CD4-positive, alpha-beta T cell (primary cell): ENCODE results near the gene HDAC4. TPM values are rescaled to one million over a fixed set of nuclear protein-coding genes. Genes with fewer than 3 reads are reported as not detected.

Experiments
- ATAC-seq: fragments of 200-7000 bp; cut with Tn5 transposase; one replicate; pipeline ENCODE4 v1.10.0; 2022; ENCODE audit warnings: mild to moderate bottlenecking; ENCODE audit not compliant: poor library complexity
- CTCF ChIA-PET: fragments of 350-600 bp; sonication (Branson Sonifier 250); formaldehyde crosslinking; loops from one replicate; lab custom pipeline; 2021; ENCODE audit warnings: antibody characterized with exemption, inconsistent platforms; lab: Charles Lee
- POLR2A ChIA-PET: fragments of 350-600 bp; sonication (Branson Sonifier 250); formaldehyde crosslinking; loops from one replicate; lab custom pipeline; 2021; ENCODE audit warnings: antibody characterized with exemption, inconsistent platforms; lab: Charles Lee
- DNase-seq, 14 experiments: peaks; one replicate each; pipeline ENCODE4 v3.0.0-alpha.2; 2013 to 2020; ENCODE audit warnings: mixed read lengths in 2 of 14
- H3K27ac ChIP-seq, 2 donors: one replicate each; pipeline versions ENCODE4 v1.5.1 to v1.7.0; 2013; ENCODE audit warnings: low read length in 2 of 2, low read depth in 1 of 2, mild to moderate bottlenecking in 1 of 2
- H3K27me3 ChIP-seq, 2 experiments: 1 replicate in 1 of 2; 2 replicates in 1 of 2; pipeline versions ENCODE4 v1.6.1 to v1.7.0; 2013; ENCODE audit warnings: low read length in 2 of 2, control low read depth in 1 of 2, mild to moderate bottlenecking in 1 of 2, moderate library complexity in 1 of 2; ENCODE audit not compliant: insufficient read depth in 2 of 2, control insufficient read depth in 1 of 2
- H3K36me3 ChIP-seq: one replicate; pipeline ENCODE4 v1.6.1; 2013; ENCODE audit warnings: low read length, control low read depth; ENCODE audit not compliant: insufficient read depth
- H3K4me1 ChIP-seq: one replicate; pipeline ENCODE4 v1.6.1; 2013; ENCODE audit warnings: low read length, control low read depth; ENCODE audit not compliant: insufficient read depth
- H3K4me3 ChIP-seq: one replicate; pipeline ENCODE4 v1.5.1; 2013; ENCODE audit warnings: mild to moderate bottlenecking, low read length, moderate library complexity
- H3K9me3 ChIP-seq, 2 experiments: 1 replicate in 1 of 2; 2 replicates in 1 of 2; pipeline versions ENCODE4 v1.6.1 to v1.7.0; 2013; ENCODE audit warnings: low read length in 2 of 2, mild to moderate bottlenecking in 2 of 2, control low read depth in 1 of 2, moderate library complexity in 1 of 2; ENCODE audit not compliant: control insufficient read depth in 1 of 2, insufficient read depth in 1 of 2
- H3K27ac Mint-ChIP-seq: one replicate; pipeline ENCODE4 v1.8.0; 2020; ENCODE audit warnings: mixed read lengths
- H3K27me3 Mint-ChIP-seq: one replicate; pipeline ENCODE4 v1.8.0; 2021; ENCODE audit warnings: mixed read lengths
- H3K36me3 Mint-ChIP-seq: one replicate; pipeline ENCODE4 v1.8.0; 2021; ENCODE audit warnings: low read depth, mixed read lengths
- H3K4me1 Mint-ChIP-seq: one replicate; pipeline ENCODE4 v1.8.0; 2021; ENCODE audit warnings: low read depth, mixed read lengths
- H3K4me3 Mint-ChIP-seq: one replicate; pipeline ENCODE4 v1.8.0; 2020; ENCODE audit warnings: mild to moderate bottlenecking, mixed read lengths
- H3K9me3 Mint-ChIP-seq: one replicate; pipeline ENCODE4 v1.8.0; 2020; ENCODE audit warnings: mixed read lengths
- CTCF ChIP-seq: fragments of 200-600 bp; IDR thresholded peaks from one replicate; pipeline ENCODE4 v1.8.0; 2022; ENCODE audit warnings: antibody characterized with exemption, mild to moderate bottlenecking
- intact Hi-C, 2 experiments: fragments of 100-400 bp; cut with DNase I in 1 of 2; cut with micrococcal nuclease in 1 of 2; formaldehyde crosslinking; loops; one replicate each; pipeline versions ENCODE4 v1.15.1 to v1.9.0; 2023 to 2025; cut with DNase I, micrococcal nuclease
- total RNA-seq, 174 experiments: library from RNA in 2 of 174; stranded (reverse) in 2 of 174; gene quantifications; one replicate each; pipeline ENCODE4 v1.2.3 and lab custom pipeline; 2021 to 2026

Gene HDAC4
- total RNA-seq, 2 experiments from 2014 or later, result 45.3 to 49.2 TPM

DNA sequence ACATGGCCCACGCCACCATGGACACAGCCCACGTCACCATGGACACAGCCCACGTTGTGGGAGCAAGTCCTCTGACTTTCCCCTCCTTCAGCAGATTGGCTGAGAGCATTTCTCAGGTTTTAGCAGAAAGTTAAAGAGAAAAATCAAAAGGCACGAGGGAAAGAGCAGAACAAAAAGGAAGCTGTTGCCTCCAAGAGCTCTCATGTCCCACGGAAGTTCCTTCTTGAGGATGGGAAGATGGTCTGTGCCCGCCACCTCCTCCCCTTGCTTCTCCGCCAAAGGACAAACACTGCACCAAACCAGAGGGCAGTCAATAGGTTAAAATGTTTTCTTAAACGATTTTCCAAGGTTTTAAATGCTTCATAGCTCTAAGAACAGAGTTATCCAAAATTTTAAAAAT is 148.4 kb downstream of the HDAC4 start:
- no peak for DNase-seq
- no peak for ATAC-seq
- Mint-ChIP-seq H3K9me3 (peaks cover 1% of the 10 kb centered on the region), H3K27ac (peak overlapping the region; percentile 45), H3K4me1 (peaks cover 76% of the 10 kb centered on the region), H3K36me3 (peaks cover 37% of the 10 kb centered on the region), H3K27me3 (no peaks in the 10 kb centered on the region), H3K4me3 (peak overlapping the region; percentile 81)
- intact Hi-C loops, result no loop called here
- TF ChIP-seq CTCF, result no peak
- Histone ChIP-seq H3K4me3 (no peak overlapping the region), H3K9me3 (no peaks in the 10 kb centered on the region), H3K27me3 (no peaks in the 10 kb centered on the region), H3K27ac (no peak overlapping the region), H3K36me3 (peaks cover 29% of the 10 kb centered on the region), H3K4me1 (peaks cover 45% of the 10 kb centered on the region)
- ChIA-PET CTCF (interaction anchor here (2.5 kb wide), 1 partner anchor 15 kb away, joined by 10 read pairs; no protein-coding TSS in a partner anchor), POLR2A (interaction anchor here (1.0 to 1.6 kb wide), 5 partner anchors 11 to 149 kb away, joined by 3 to 8 read pairs (median 4); partner anchors contain the start of gene HDAC4)

GRCh38 chr2:239251971-239252370 is 148.8 kb downstream of the HDAC4 start:
- H3K27me3 ChIP-seq, result no peaks in the 10 kb centered on the region
- no peak for ATAC-seq
- H3K4me3 ChIP-seq, result no peak overlapping the region
- no peaks in the 10 kb centered on the region for H3K9me3 ChIP-seq
- no peak for TF ChIP-seq CTCF
- H3K9me3 Mint-ChIP-seq, result no peaks in the 10 kb centered on the region
- DNase-seq, result no peak
- POLR2A ChIA-PET, result interaction anchor here (1.0 to 1.6 kb wide), 6 partner anchors 12 to 149 kb away, joined by 3 to 8 read pairs (median 4); partner anchors contain the start of gene HDAC4
- H3K36me3 Mint-ChIP-seq, result peaks cover 36% of the 10 kb centered on the region
- H3K4me1 Mint-ChIP-seq, result peaks cover 76% of the 10 kb centered on the region
- H3K4me1 ChIP-seq, result peaks cover 49% of the 10 kb centered on the region
- peaks cover 30% of the 10 kb centered on the region for H3K36me3 ChIP-seq
- H3K27me3 Mint-ChIP-seq, result no peaks in the 10 kb centered on the region
- CTCF ChIA-PET, result interaction anchor here (2.5 kb wide), 1 partner anchor 15 kb away, joined by 10 read pairs; no protein-coding TSS in a partner anchor
- no peak overlapping the region for H3K27ac ChIP-seq
- intact Hi-C loops, result no loop called here
- H3K4me3 Mint-ChIP-seq, result no peak overlapping the region
- H3K27ac Mint-ChIP-seq, result no peak overlapping the region

DNA sequence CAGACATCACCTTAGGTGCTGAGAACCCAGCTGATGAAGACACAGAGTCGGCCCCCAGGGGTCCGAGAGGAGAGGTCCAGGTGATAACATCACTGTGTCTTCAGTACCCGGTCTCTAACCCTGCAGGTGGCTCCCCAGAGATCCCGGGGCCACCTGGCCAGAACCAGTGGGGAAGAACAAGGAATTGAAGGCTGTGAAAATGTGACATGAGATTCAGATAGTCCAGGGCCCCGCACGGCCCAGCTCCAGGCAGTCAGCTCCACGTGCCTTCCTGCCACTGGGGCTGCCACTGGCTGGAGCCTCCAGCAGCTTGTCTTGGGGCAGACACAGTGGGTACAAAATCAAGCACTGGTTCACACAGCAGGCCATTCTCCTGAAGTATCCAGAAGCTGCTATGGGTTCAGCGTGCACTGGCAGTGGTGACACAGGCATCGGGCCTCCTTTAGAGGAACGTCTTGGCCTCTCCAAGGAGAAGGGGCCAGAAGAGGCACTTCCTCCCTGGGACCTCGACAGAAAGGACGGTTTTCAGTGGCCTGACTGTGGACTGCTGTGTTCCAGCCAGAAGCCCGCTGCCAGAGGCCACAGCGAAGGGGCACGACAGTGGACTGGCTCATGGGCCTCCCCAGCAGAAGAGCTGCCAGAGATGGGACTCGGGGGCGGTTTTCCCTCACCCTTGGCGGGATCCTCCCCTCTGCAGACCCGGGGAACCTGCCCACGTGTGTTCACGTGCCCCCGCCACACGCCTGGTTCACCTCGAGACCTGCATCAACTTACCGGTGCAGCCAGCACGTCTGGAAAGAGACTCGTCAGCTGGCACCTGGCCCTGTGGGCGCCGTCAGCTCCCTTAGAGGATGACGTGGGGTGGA is 150.4 kb downstream of the HDAC4 start:
- peak overlapping the region; percentile 12 for H3K27ac Mint-ChIP-seq
- peaks cover 71% of the 10 kb centered on the region for H3K4me1 Mint-ChIP-seq
- no peak for DNase-seq

More for the DNA sequence above, 150.4 kb downstream of the HDAC4 start:
- Histone ChIP-seq H3K9me3 (no peaks in the 10 kb centered on the region), H3K36me3 (peaks cover 31% of the 10 kb centered on the region), H3K4me3 (no peak overlapping the region), H3K27ac (no peak overlapping the region), H3K4me1 (peaks cover 54% of the 10 kb centered on the region), H3K27me3 (no peaks in the 10 kb centered on the region)
- TF ChIP-seq CTCF, result no peak
- intact Hi-C loops, result no loop called here
- ChIA-PET CTCF (interaction anchor here (0.9 to 2.5 kb wide), 2 partner anchors 16 to 17 kb away, joined by 3 to 10 read pairs; no protein-coding TSS in a partner anchor), POLR2A (interaction anchor here (1.1 kb wide), 2 partner anchors 10 to 44 kb away, joined by 3 to 4 read pairs; no protein-coding TSS in a partner anchor)
- Mint-ChIP-seq H3K4me3 (no peak overlapping the region), H3K27me3 (no peaks in the 10 kb centered on the region), H3K9me3 (no peaks in the 10 kb centered on the region), H3K36me3 (peaks cover 36% of the 10 kb centered on the region)
- ATAC-seq, result no peak
